ENCODE measurements around the gene HEXD. TPM values are rescaled to one million over a fixed set of nuclear protein-coding genes. Genes with fewer than 3 reads are reported as not detected.

HEXD gene
- total RNA-seq, 2 donors from 2014 or later = 76.1 to 145 TPM

- WGBS = 26% methylated on average over 38 of the region's 38 CpGs
- peaks cover 6% of the 10 kb centered on the region for H3K4me1 ChIP-seq (replicated peaks)
- no peak overlapping the region for H3K27ac ChIP-seq
- intact Hi-C loops (cut with DNase I) = loop anchor here (1.0 to 10.0 kb wide), 2 partner anchors 61 to 210 kb away; no protein-coding TSS in a partner anchor
- H3K4me3 ChIP-seq = no peak overlapping the region
- TF ChIP-seq, protein P1, sequence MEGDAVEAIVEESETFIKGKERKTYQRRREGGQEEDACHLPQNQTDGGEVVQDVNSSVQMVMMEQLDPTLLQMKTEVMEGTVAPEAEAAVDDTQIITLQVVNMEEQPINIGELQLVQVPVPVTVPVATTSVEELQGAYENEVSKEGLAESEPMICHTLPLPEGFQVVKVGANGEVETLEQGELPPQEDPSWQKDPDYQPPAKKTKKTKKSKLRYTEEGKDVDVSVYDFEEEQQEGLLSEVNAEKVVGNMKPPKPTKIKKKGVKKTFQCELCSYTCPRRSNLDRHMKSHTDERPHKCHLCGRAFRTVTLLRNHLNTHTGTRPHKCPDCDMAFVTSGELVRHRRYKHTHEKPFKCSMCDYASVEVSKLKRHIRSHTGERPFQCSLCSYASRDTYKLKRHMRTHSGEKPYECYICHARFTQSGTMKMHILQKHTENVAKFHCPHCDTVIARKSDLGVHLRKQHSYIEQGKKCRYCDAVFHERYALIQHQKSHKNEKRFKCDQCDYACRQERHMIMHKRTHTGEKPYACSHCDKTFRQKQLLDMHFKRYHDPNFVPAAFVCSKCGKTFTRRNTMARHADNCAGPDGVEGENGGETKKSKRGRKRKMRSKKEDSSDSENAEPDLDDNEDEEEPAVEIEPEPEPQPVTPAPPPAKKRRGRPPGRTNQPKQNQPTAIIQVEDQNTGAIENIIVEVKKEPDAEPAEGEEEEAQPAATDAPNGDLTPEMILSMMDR (IDR thresholded peaks at IDR 0.05) = peak in 3 of 4 experiments; percentile 55 to 74 (median 67)
- TF ChIP-seq POLR2A (IDR thresholded peaks at IDR 0.05) (no peak), POLR2AphosphoS5 (IDR thresholded peaks at IDR 0.05) (peak; percentile 61)
- DNase-seq (ENCODE audit: low spot score) = peak; percentile 54
- no peaks in the 10 kb centered on the region for H3K27me3 ChIP-seq (replicated peaks; ENCODE audit: insufficient read depth)
- H3K36me3 ChIP-seq = no peaks in the 10 kb centered on the region
- H3K9me3 ChIP-seq = no peaks in the 10 kb centered on the region
Measured at GRCh38 chr17:82414548-82415281, 3.4 kb upstream of the HEXD start.

GRCh38 chr17:82415336-82415735 lies 2.8 kb upstream of the HEXD start:
- Histone ChIP-seq H3K4me3 (no peak overlapping the region), H3K36me3 (no peaks in the 10 kb centered on the region), H3K9me3 (no peaks in the 10 kb centered on the region), H3K27ac (no peak overlapping the region), H3K27me3 (replicated peaks; ENCODE audit: insufficient read depth) (no peaks in the 10 kb centered on the region), H3K4me1 (replicated peaks) (peaks cover 6% of the 10 kb centered on the region)
- intact Hi-C loops (cut with DNase I) = loop anchor here (10.0 kb wide), 1 partner anchor 211 kb away; no protein-coding TSS in a partner anchor
- 92% methylated on average over 20 of the region's 26 CpGs for whole genome bisulfite sequencing
- TF ChIP-seq, protein P1 (IDR thresholded peaks at IDR 0.05) = no peak
- TF ChIP-seq POLR2AphosphoS5 (IDR thresholded peaks at IDR 0.05) (no peak), POLR2A (IDR thresholded peaks at IDR 0.05) (no peak)
- no peak for DNase-seq (ENCODE audit: low spot score)

DNA sequence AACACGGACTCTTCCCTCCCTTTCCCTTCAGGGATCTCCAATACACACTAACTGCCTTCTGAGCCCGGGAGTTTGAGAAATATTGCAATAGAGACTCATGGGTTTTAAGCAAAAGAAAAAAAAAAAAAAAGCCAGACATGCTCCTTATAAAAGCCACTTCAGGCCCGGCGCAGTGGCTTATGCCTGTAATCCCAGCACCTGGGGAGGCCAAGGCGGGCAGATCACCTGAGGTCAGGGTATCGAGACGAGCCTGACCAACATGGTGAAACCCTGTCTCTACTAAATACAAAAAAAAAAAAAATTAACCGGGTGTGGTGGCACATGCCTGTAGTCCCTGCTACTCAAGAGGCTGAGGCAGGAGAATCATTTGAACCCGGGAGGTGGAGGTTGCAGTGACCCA lies 2.4 kb upstream of the HEXD start:
- no peaks in the 10 kb centered on the region for H3K27me3 ChIP-seq (replicated peaks; ENCODE audit: insufficient read depth)
- intact Hi-C loops (cut with DNase I) = loop anchor here (10.0 kb wide), 1 partner anchor 211 kb away; no protein-coding TSS in a partner anchor
- no peak overlapping the region for H3K27ac ChIP-seq
- WGBS = 97% methylated on average over 9 of the region's 9 CpGs
- H3K4me1 ChIP-seq (replicated peaks) = peaks cover 6% of the 10 kb centered on the region
- H3K9me3 ChIP-seq = no peaks in the 10 kb centered on the region
- H3K36me3 ChIP-seq = no peaks in the 10 kb centered on the region
- no peak overlapping the region for H3K4me3 ChIP-seq
- TF ChIP-seq POLR2AphosphoS5 (IDR thresholded peaks at IDR 0.05) = no peak
- no peak for DNase-seq (ENCODE audit: low spot score)

- intact Hi-C loops (cut with DNase I) = loop anchor here (10.0 kb wide), 1 partner anchor 211 kb away; no protein-coding TSS in a partner anchor
- TF ChIP-seq POLR2AphosphoS5 (IDR thresholded peaks at IDR 0.05) = no peak
- no peak overlapping the region for H3K4me3 ChIP-seq
- H3K36me3 ChIP-seq = peaks cover 0 to 1% of the 10 kb centered on the region in 2 donors
- 86% methylated on average over 4 of the region's 4 CpGs for WGBS
- no peaks in the 10 kb centered on the region for H3K27me3 ChIP-seq (replicated peaks; ENCODE audit: insufficient read depth)
- DNase-seq (ENCODE audit: low spot score) = no peak
- H3K4me1 ChIP-seq (replicated peaks) = peaks cover 6% of the 10 kb centered on the region
- H3K9me3 ChIP-seq = no peaks in the 10 kb centered on the region
- no peak overlapping the region for H3K27ac ChIP-seq
Measured at GRCh38 chr17:82416264-82416663, 1.9 kb upstream of the HEXD start.

DNA sequence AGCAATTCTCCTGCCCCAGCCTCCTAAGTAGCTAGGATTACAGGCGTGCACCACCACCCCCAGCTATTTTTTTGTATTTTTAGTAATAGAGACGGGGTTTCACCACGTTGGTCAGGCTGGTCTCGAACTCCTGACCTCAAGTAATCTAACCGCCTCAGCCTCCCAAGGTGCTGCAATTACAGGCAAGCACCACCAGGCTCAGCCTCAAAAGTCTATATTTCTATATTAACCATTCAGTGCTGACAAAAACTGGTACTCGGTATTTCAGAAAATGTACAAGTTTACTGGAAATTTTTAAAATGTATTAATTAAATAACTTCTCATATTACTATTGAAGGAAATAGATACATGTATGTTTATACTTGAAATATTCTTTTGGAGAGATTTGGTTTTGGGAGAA lies 1.4 kb upstream of the HEXD start:
- intact Hi-C loops (cut with DNase I) = loop anchor here (10.0 kb wide), 1 partner anchor 212 kb away; no protein-coding TSS in a partner anchor
- WGBS = 88% methylated on average over 6 of the region's 6 CpGs
- Histone ChIP-seq H3K4me1 (replicated peaks) (peaks cover 6% of the 10 kb centered on the region), H3K9me3 (no peaks in the 10 kb centered on the region), H3K36me3 (peaks cover 0 to 5% of the 10 kb centered on the region in 2 donors), H3K27ac (no peak overlapping the region), H3K4me3 (no peak overlapping the region), H3K27me3 (replicated peaks; ENCODE audit: insufficient read depth) (no peaks in the 10 kb centered on the region)
- no peak for DNase-seq (ENCODE audit: low spot score)
- no peak for TF ChIP-seq POLR2AphosphoS5 (IDR thresholded peaks at IDR 0.05)

GRCh38 chr17:82419540-82419939 lies 1.4 kb downstream of the HEXD start:
- DNase-seq (ENCODE audit: low spot score) = no peak
- 95% methylated on average over 2 of the region's 2 CpGs for WGBS
- Histone ChIP-seq H3K4me3 (no peak overlapping the region), H3K36me3 (peaks cover 0 to 5% of the 10 kb centered on the region in 2 donors), H3K27ac (peak overlapping the region in 1 of 2 donors; percentile 96), H3K9me3 (no peaks in the 10 kb centered on the region), H3K4me1 (replicated peaks) (peaks cover under 1% of the 10 kb centered on the region), H3K27me3 (replicated peaks; ENCODE audit: insufficient read depth) (no peaks in the 10 kb centered on the region)
- intact Hi-C loops (cut with DNase I) = loop anchor here (2.0 to 10.0 kb wide), 2 partner anchors 39 to 215 kb away; partner anchors contain the start of gene NARF
- TF ChIP-seq POLR2A (IDR thresholded peaks at IDR 0.05) = no peak
- TF ChIP-seq, protein P1 (IDR thresholded peaks at IDR 0.05) = no peak
- no peak for TF ChIP-seq POLR2AphosphoS5 (IDR thresholded peaks at IDR 0.05)
